T-helper 22 cell (primary cell): ENCODE results near the gene SPIN2A.
A peak's percentile ranks its signal among the peaks of the same experiment; 100 is the strongest.
"Not testable (repeated sequence)": the region's sequence is repeated elsewhere in the genome, so short reads cannot be mapped to it uniquely, and the experiment has no call there.

Source experiments
- DNase-seq: peaks from one replicate; pipeline ENCODE4 v3.0.0-alpha.2; 2020; ENCODE audit warnings: low read depth

Gene SPIN2A

DNA sequence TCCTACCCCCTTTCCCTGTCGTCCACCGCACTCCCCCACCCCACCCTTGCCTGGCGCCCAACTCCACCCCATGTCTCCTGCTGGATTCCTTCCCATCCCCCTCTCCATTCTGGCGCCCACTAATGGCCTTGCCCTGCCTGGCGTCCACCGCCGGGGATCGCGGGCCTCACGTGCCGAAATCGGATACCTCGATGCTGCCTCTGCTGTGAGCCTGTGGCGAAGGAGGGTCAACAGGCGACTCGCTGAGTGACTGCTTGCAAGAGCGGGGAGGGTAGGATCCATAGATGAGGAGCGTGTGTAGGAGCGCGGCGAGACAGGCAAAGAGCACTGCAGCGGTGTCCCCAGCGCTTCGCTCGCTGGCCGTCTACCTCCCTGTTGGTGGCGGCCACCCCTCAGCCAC is at the start of gene SPIN2A:
Gene SPIN2A (minus strand): TSS at position 325 of the 400 bp plus-strand sequence. CDS start 800 bp downstream, outside the sequence.
- DNase-seq: not testable (repeated sequence)

DNA sequence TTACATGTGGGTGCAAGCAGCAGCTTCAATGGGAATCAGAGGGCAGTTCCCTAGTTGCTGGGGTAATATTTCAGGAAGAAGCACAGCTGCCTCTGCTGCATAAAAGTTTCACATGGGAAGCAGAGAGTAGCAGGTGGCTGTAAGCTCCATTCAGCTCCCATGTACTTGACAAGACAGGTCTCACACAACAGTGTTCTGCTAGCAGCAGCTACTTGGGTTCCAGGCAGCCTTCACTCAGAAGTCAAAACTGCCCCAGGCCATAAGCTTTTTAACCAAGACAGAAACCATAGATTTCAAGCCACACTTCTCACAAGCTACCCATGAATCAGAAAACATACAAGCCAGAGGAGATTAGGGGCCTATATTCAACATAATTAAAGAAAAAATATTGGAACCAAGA is 41.4 kb upstream of the SPIN2A start:
- no peak for DNase-seq

GRCh38 chrX:57177070-57177469 is 39.9 kb upstream of the SPIN2A start:
- no peak for DNase-seq

DNA sequence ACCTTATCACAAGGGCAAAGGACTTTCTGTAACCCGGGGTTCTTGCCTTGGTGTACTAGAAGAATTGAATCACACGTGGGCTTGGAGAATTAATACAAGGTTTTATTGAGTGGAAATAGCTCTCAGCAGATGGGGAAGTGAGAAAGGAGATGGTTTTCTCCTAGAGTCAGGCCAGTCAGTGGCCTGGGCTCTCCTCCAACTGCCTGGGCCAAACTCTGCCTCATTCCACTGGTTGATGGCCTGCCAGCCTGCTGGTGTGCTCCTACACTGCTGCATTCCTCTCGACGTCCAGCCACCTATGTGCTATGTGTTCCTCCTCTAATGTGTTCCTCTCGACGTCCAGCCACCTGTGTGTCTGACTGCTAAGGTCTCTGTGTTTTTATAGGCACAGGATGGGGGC is 35.3 kb upstream of the SPIN2A start:
- no peak for DNase-seq

DNA sequence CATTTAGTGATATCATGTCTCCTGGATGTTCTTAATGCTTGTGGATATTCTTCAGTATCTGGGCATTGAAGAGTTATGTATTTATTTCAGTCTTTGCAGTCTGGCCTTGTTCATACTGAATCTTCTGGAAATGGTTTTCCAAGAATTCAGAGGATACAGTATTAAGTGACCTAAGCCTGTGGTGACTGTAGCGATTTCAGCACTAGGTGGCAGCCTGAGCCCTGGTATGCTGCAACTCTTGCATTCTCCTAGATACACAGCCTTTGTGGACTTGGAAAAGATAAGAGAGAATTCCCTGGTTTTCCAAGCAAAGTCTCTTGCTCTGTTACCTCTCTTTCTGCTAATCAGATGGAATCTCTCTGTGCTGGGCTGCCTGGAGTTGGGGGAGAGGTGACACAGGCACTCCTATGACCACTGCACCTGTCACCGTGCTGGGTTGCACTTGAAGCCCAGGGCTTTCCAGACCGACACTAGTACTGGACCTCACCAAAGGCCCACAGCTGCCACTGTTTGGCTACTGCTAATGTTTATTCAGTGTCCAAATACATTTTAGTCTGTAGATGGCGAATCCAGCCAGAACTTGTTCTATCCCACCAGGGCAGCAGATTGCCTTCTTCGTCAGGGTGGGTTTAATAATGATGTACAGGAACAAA is 19.3 kb upstream of the SPIN2A start:
- no peak for DNase-seq

DNA sequence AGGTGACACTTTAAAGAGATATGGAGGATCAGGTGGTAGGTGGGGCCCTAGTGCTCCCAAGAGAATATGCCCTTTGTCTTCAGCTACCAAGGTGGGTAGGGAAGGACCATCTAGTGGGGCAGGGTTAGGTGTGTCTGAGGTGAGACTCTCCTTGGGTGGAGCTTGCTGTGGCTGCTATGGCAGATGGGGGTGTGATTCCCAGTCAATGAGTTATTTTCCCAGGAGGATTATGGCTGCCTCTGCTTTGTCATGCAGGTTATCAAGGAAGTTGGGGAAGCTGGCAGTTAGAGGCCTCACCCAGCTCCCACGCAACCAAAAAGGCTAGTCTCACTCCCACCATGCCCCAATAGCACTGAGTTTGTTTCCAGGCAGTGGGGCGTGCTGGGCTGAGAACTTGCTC is 18.0 kb upstream of the SPIN2A start:
- no peak for DNase-seq

DNA sequence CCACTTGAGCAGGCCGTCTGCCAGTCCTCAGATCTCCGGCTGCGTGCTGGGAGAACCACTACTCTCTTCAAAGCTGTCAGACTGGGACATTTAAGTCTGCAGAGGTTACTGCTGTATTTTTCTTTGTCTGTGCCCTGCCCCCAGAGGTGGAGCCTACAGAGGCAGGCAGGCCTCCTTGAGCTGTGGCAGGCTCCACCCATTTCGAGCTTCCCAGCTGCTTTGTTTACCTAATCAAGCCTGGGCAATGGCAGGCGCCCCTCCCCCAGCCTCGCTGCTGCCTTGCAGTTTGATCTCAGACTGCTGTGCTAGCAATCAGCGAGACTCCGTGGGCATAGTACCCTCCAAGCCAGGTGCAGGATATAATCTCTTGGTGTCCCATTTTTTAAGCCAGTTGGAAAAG is 15.0 kb upstream of the SPIN2A start:
- DNase-seq: not testable (repeated sequence)

DNA sequence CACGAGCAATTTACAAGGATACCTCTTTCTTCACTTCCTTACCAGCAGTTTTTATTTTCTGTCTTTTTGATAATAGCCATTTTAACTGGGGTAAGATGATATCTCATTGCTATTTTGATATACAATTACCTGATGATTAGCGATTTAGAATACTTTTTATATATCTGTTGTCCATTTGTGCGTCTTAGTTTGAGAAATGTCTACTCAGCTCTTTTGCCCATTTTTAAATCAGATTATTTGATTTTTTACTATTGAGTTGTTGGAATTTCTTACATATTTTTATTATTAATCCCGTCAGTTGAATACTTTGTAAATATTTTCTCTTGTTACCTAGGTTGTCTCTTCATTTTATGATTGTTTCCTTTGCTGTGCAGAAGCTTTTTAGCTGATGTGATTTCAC is 1.5 kb upstream of the SPIN2A start:
- DNase-seq: no peak

- no peak for DNase-seq
Measured at GRCh38 chrX:57137501-57137900, 304 bp upstream of the SPIN2A start.

GRCh38 chrX:57136589-57136988 is 608 bp downstream of the SPIN2A start:
- not testable (repeated sequence) for DNase-seq

- DNase-seq: no peak
Measured at GRCh38 chrX:57135287-57135686, 1.9 kb downstream of the SPIN2A start.

GRCh38 chrX:57134702-57135101 is 2.5 kb downstream of the SPIN2A start:
- DNase-seq: no peak

DNA sequence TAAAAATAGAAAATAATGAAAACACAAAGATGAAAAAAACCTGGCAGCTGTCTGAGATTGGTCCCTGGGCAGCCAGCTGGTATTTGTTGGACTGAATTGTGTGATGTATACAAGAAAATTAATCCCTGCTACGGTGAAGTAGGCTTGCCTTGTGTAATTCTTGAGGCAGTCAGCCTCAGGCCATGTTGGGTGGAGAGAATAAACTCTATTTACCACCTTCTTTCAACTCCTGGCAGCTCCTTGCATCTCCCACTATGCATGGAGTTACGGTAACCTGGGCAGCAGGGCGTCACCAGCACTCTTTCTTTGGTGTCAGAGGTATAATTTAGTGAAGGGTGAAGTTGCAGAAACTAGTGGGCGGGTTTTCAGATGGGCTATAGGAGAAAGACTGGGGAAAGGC is 3.5 kb downstream of the SPIN2A start:
- no peak for DNase-seq

- DNase-seq: not testable (repeated sequence)
Measured at GRCh38 chrX:57133284-57133683, 3.9 kb downstream of the SPIN2A start.

DNA sequence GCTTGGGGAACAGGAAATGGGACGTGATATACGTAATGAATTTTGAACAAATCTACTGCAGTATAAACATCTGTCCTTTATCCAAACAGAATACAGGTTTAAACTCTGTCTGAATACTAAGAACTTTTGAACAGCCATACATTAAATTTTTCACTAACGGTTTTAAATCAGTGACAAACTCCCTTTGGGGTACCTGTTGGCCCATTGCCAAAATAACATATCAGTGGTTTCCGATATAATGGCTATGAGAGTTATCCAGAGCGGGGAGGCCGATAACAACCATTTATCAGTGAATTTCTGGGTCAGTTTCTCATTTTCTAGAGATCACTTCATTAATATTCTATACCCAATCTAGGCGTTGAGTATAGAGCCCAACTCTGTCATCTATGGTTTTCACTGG is 5.2 kb downstream of the SPIN2A start:
- no peak for DNase-seq

DNA sequence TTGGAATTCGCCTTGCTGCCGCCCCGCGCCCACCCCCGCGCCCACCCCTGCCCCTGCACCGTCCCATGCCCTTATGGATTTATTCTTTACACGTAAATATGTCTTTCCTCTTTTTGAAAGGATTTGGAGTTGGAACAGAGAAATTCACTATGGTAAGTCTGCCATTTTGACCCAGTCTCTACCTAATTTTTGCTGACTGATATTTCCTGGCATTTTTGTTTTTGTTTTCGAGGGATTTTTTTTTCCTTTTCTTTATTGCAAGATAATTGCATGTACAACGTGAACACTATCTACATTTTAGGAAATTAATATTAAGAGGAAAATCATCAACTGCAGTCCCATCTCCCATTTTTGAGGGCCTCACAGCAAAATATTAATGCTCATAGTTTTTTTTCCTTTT is 15.4 kb downstream of the SPIN2A start:
- DNase-seq: no peak

- DNase-seq: peak; percentile 64
Measured at GRCh38 chrX:57121162-57121755, 15.9 kb downstream of the SPIN2A start, which contains the start of gene SPIN2B. SPIN2B (minus strand) TSS chrX:57121548.

DNA sequence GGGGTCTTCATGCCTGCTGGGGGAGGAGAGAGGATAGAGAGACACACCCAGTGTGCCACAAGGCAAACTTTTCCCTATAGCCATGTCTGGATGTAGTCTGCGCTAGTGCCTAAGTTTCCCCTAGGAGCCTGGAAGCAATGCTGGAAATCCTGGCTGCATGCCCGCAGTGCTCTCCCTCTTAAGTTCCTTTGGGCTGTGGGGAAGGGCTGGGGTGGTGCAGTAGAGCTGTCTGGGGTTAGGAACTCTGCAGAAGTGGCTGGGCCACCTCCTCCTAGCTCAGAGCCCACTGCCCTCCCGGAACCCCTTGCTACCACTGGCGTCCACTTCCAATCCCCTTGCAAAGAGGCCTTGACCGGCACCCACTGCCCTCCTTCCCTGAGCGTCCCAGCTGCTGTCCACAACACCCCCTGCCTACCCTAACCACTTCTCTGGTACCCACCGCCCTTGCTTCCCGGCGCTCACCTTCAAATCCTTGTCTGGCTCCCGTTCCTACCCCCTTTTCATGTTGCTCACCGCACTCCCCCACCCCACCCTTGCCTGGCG is 16.5 kb downstream of the SPIN2A start:
- DNase-seq: not testable (repeated sequence)

DNA sequence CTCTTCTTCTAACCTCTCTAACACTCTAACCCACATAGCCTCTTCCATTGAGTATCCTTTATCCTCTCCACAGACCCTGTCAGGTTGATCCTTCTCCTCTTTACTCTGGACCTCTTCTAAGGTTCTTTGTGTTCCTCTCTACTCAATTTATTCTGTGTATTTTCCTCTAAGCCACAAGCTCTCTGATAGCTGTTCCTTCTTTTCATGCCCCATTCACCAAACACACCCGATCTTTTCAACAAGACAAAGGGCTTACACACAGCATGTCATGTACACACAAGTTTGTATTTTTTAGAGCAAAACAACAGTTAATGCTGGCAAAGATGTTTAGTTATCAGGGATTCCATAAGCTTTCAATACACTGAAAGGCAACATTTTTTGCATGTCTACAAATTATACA is 17.8 kb downstream of the SPIN2A start:
- no peak for DNase-seq

- DNase-seq: not testable (repeated sequence)
Measured at GRCh38 chrX:57117566-57117965, 19.6 kb downstream of the SPIN2A start.

GRCh38 chrX:57104921-57105398 is 32.2 kb downstream of the SPIN2A start:
- DNase-seq: no peak

DNA sequence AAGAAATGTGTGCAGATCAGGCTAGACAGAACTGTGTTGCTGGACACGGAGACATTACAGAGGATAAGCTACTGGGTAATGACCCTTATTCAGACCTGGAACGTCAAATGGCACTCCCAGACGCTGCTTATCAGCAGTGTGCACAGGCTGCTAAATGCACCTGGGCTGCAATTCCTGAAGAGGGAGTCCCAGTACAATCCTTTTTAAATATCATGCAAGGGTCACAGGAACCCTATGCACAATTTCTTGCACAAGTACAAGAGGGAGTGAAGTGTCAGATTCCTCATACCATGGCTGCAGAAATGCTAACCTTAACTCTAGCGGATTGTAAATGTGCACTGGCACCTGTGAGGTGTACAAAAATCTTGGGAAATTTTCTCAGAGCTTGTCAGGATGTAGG is 32.8 kb downstream of the SPIN2A start:
- DNase-seq: no peak

DNA sequence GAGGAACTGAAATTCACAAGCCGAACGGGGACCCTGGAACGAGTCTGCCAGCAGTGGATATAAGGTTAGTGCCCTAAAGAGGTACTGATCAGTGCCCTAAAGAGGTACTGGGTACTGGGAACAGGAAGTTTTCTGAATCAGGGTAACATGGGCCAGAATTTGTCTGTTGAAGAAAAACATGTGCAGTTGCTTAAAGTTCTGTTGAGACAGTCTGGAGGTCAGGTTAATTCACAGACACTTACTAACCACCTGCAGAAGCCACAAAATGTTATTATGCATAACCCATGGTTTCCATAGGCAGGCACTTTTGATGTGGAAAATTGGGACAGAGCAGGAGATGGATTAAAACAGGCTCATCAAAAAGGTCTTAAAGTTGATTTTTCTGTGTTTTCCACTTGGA is 33.7 kb downstream of the SPIN2A start:
- DNase-seq: no peak

DNA sequence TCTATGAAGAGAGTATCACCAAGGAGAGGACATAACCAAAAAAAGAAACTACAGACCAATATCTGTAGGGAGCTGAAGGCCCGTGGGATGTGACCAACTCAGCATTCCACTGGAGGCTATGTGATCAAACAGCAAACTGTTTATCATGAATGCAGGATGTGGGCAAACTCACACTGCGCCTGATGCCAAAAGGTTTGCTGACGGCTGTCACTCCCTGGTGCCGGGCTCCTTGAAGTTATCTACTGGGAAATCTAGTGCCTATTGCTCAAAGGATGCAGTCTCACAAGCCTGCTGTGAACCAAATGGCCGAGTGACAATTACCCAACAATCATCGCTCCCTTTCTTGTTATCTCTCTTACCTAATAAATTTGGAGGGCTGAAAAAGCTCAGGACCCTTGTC is 34.3 kb downstream of the SPIN2A start:
- not testable (repeated sequence) for DNase-seq
